ENCODE measurements around the gene CMSS1.
"Not testable (repeated sequence)": the region's sequence is repeated elsewhere in the genome, so short reads cannot be mapped to it uniquely, and the experiment has no call there.

CMSS1 gene

DNA sequence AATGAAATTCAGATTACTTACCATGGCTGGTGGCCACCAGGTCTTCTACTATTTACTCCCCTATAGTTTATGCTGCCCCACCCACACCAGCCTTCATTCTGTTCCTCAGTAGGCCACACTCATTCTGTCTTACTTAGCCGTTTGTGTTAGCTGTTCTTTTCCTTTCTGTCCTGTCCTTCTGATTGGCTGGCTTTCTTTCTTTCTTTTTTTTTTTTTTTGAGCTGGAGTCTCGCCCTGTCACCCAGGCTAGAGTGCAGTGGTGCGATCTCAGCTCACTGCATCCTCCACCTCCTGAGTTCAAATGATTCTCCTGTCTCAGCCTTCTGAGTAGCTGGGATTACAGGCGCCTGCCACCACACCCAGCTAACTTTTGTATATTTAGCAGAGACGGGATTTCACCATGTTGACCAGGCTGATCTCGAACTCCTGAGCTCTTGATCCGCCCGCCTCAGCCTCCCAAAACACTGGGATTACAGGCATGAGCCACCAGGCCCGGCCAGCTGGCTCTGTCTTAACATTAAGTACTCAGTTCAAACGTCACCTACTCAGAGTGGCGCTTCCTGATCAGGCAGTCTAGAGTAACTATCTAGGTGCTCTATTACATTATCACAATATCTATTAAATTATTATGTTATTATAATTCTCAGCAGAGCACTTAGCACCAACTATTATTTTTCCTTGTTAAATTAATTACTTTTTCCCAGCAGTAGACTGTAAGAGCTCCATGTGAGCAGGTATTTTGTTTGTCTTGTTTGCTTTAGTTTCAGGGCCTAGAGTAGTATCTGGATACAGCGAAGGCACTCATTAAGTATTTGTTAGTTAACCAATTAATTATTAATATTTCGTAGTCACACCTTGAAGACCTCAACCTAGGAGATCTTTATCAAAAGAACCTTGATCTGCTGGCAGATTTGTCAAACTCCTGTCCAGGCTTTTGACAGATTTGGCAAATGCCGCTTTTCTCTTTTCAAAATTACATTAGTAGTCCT is 6.4 kb downstream of the CMSS1 start:
- no peak for DNase-seq

DNA sequence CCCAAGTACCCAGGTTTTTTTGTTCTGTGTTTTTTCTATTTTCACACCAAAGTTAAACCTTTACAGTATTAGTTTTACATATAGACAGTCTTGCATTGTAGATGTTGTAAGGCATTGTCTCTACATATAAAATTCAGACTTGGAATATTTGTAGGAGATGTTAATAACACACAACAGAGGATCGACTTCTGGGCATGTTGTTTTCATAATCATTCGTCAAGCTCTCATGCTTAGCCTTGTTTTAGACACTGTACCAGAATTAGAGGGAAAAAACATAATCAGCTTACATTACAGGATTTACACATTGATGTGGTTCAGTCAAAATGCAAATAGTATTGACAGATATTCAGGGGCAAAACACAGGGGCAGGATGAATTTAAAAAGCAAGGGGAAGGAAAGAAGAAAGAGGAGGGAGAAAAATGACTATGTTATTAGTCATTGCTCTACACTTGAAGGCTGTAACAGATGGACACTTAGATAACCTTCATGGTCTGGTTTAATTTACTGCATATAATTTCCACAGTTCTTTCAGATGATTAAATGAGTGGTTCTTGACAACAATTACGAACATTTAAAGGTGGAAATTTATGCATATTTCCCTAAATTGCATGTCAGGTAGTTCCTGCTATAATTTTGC is 7.5 kb downstream of the CMSS1 start:
- no peak for DNase-seq

DNA sequence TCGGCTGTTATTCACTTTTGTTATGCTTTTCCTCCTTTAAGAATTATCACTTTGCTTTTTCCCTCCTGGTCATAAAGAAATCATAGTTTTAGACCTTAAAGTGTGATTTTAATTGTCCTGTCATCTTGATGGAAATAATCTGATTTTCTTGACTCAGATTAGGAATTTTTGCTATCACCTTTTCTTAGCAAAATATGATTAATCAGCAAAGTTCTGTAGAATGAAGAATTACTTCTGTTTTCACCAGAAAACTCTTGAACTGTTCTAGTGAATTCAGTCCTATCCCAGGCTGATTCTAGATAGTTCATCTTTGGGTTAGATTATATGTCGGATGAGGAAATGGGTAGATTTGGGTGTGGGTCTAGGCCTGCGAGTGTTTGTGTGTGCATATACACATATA is 12.2 kb downstream of the CMSS1 start:
- no peak for DNase-seq

- DNase-seq = no peak
Observed at GRCh38 chr3:99833617-99834205, 16.0 kb downstream of the CMSS1 start.

GRCh38 chr3:99834211-99834957 is 16.7 kb downstream of the CMSS1 start:
- DNase-seq = no peak

DNA sequence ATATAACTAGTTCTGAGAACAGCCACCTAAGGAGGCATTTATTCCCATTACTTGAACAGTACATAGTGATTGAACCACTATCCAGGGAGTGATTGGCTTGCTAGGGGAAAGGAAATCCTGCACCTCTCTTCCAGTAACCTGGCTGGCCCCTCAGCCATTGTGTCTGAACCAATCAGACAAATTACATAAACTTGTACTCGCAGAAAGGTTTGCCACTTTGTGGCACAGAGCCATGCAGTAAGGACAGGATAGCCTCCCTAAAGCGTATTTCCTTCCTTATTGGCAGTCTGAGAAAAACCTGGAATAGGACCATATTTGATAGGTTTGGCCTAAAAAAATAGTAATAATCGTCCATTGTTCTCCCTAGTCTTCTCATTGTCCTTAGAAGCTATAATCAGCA is 19.0 kb downstream of the CMSS1 start:
- no peak for DNase-seq

DNA sequence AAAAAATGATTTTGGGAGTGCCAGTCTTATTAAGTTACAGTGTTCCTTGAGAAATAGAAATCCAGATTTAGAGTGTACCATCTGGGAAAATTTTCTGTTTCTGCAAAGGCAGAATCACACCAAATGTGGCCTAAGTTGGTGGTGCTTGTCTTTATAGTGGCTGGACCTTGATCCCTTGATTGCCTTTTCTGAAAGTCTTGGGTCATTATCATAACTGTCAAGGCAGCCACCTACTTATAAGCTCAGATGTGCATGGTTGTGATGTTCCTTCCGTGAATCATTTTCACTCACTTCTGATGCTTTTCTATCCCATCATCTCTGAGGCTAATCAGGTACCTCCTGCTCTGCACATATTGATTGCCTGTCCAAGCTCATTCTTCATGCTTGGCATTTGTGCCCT is 20.1 kb downstream of the CMSS1 start:
- DNase-seq = no peak

DNA sequence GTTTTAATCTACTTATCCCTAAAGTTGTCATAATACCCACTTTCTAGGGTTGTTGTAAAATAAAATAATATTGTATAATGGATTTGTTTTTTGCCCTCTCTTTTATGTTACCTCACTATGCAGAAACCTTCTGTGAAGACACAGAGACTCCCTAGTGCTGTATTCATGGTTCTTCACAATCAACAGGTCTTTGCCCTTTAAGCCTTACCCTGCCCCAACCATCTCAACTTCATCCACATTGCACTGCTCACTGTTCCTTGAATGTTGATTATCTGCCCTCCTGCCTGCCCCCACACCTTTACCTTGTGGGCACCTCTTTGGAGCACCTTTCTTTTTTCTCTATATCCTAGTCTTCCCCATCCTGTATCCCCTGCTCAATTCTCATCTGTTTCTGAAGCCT is 21.1 kb downstream of the CMSS1 start:
- DNase-seq = no peak

DNA sequence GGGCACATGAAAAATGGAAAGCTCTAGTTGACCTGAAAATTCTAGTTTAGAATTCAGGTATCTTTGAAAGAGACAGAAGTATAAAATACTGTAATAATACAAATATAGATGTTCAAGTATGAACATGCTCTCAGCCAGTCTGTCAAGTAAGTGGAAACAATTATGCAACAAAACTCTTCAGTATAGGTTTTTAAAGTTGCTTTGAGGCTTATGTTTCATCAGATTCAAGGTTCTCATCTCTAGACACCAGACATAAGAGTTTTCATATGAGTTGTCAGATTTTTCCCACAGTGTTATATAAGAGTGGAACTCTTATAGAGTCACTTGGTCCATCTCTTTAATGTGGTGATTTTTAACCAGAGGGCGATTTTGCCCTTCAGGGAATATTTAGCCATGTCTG is 22.0 kb downstream of the CMSS1 start:
- no peak for DNase-seq

- DNase-seq = not testable (repeated sequence)
Observed at GRCh38 chr3:99841949-99842348, 24.3 kb downstream of the CMSS1 start.

- DNase-seq = no peak
Observed at GRCh38 chr3:99842826-99843589, 25.3 kb downstream of the CMSS1 start.

DNA sequence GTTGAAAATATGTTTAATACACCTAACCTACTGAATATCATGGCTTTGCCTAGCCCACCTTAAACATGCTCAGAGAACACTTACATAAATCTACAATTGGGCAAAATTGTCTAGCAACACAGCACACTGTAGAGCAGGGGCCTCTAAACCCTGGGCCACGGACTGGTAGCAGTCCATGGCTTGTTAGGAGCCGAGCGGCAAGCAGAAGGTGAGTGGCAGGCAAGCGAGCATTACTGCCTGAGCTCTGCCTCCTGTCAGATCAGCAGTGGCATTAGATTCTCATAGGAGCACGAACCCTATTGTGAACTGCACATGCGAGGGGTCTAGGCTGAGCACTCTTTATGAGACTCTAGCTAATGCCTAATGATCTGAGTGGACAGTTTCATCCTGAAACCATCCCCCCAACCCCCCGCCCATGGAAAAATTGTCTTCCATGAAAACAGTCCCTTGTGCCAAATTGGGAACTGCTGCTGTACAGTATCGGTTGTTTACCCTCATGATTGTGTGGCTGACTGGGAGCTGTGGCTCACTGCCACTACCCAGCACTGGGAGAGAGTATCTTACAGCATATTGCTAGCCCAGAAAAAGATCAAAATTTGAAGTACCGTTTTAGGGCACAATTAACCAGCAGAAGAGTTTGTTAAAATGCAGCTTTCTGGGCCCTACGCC is 26.1 kb downstream of the CMSS1 start:
- DNase-seq = no peak

- DNase-seq = no peak
Observed at GRCh38 chr3:99845331-99845730, 27.7 kb downstream of the CMSS1 start.

- no peak for DNase-seq
Observed at GRCh38 chr3:99845999-99846398, 28.3 kb downstream of the CMSS1 start.

GRCh38 chr3:99846477-99847160 is 29.0 kb downstream of the CMSS1 start:
- DNase-seq = no peak

DNA sequence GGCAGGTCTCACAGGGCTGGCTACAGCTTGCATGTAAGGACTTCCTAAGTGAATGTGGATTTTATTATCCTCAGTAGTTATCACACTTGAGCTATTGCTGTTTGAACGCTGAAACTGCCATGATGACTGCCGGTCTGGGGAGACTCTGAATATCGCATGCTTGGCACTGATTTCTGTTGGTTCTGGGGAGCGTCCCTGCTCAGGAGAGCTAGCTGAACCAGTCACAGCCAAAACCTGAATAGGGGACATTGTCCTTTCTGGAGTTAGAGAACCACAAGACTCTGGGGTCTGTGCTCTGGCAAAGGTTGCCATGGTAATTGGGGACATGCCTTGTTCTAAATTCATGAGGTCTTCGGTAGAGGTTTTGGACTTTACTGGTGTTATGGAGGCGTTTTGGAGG is 30.8 kb downstream of the CMSS1 start:
- DNase-seq = no peak

DNA sequence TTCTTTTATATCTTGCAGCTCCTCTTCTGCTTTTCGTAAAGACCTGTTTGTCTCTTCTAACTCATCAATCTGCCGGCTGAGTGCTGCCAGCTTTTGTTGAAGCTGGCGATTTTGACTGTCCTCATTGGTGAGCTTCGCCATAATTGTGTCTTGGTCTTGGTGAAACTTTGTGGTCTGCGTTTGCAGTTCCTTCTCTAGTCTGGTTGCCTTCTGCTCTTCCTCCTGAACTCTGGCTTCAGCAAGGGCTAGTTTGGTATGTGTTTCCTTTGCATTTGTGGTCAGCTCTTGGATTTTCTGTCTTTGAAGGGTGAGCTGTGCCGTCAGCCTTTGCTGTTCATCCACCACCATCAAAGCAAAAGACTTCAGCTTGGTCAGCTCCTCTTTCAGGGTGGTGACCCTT is 32.9 kb downstream of the CMSS1 start:
- no peak for DNase-seq

DNA sequence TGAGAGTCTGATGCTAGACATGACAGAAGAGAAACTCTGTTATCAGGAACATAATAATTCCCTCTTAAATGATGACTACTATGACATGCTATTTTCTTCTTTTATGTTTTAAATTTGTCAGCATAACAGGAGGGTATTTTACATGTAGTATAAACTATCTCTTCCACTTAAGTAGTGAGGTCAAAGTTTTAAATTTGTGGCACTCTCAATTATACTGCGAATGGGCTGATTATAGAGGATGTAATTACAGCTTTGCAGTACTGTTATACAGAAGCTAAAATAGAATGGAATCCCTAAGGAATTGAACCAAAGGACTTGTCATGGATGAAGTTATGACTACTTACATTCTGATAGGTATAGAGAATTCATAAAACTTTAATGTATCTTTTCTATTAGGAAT is 34.3 kb downstream of the CMSS1 start:
- no peak for DNase-seq

GRCh38 chr3:99852851-99853250 is 35.2 kb downstream of the CMSS1 start:
- no peak for DNase-seq

- no peak for DNase-seq
Observed at GRCh38 chr3:99854756-99855298, 37.2 kb downstream of the CMSS1 start.

DNA sequence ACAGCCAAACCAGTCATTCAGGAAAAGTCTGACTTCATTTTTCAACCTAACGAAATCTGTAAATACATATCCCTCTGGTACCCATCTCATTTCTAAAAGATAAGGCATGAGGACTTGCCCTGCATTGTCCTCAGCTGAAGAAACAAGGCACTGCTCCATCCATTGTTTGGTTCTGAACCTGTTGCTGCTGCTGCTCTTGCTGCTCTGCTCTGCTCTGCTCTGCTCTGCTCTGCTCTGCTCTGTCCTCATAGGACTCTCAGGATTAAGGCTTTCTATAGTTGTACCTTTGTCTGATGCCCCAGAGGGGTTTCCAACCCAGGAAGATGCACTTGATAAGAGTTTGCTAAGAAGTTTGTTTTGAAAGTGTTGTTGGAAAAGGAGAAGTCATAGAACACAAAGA is 38.2 kb downstream of the CMSS1 start:
- no peak for DNase-seq
